H1 (cell line): ENCODE data around the gene NCKAP1. TPM values are rescaled to one million over a fixed set of nuclear protein-coding genes. Genes with fewer than 3 reads are reported as not detected.

Experiments
- CTCF ChIA-PET: fragments of 300-600 bp; sonication (Branson Sonifier 250); formaldehyde crosslinking; loops from one replicate; lab custom pipeline; 2021; ENCODE audit not compliant: partially characterized antibody; lab: Charles Lee
- POLR2A ChIA-PET: fragments of 300-600 bp; sonication (Branson Sonifier 250); formaldehyde crosslinking; loops from one replicate; lab custom pipeline; 2021; ENCODE audit warnings: inconsistent platforms; ENCODE audit not compliant: partially characterized antibody; lab: Charles Lee
- DNase-seq, 2 experiments: peaks; one replicate each; pipeline versions ENCODE4 v3.0.0 to v3.0.0-alpha.2; 2010 to 2022; ENCODE audit warnings: low spot score in 2 of 2, low read depth in 1 of 2, mixed read lengths in 1 of 2
- FAIRE-seq: peaks from 2 replicates; lab custom pipeline; 2011; peaks lifted over from hg19 to GRCh38; lab: Jason Lieb, UNC
- H2AFZ ChIP-seq: 2 replicates; pipeline ENCODE4 v1.8.1; 2012; ENCODE audit warnings: low read length, inconsistent platforms
- H2AK5ac ChIP-seq: 2 replicates; pipeline ENCODE4 v1.6.1; 2013; ENCODE audit warnings: low read depth, low read length
- H2BK120ac ChIP-seq: replicated peaks from 2 replicates; pipeline ENCODE3; 2013; ENCODE audit warnings: low read depth, low read length, inconsistent platforms
- H2BK12ac ChIP-seq: 2 replicates; pipeline ENCODE4 v1.6.1; 2013; ENCODE audit warnings: low read depth, low read length
- H2BK15ac ChIP-seq: 2 replicates; pipeline ENCODE4 v1.6.1; 2013; ENCODE audit warnings: low read length
- H2BK20ac ChIP-seq: 2 replicates; pipeline ENCODE4 v1.6.1; 2013; ENCODE audit warnings: low read length
- H2BK5ac ChIP-seq: 2 replicates; pipeline ENCODE4 v1.6.1; 2013; ENCODE audit warnings: low read depth, low read length
- H3K14ac ChIP-seq: 2 replicates; pipeline ENCODE4 v1.6.1; 2013; ENCODE audit warnings: inconsistent platforms; ENCODE audit not compliant: insufficient read length
- H3K18ac ChIP-seq: 2 replicates; pipeline ENCODE4 v1.6.1; 2013; ENCODE audit warnings: low read length; ENCODE audit errors: extremely low read depth
- H3K23ac ChIP-seq: 2 replicates; pipeline ENCODE4 v1.6.1; 2013; ENCODE audit warnings: inconsistent platforms; ENCODE audit not compliant: insufficient read length
- H3K23me2 ChIP-seq: 2 replicates; pipeline ENCODE4 v1.6.1; 2013; ENCODE audit warnings: low read depth, low read length
- H3K27ac ChIP-seq: 2 replicates; pipeline ENCODE4 v1.6.1; 2011; ENCODE audit warnings: low read depth, low read length, inconsistent platforms
- H3K27me3 ChIP-seq, 4 experiments: replicated peaks in 1 of 4; 1 replicate in 1 of 4; 2 replicates in 3 of 4; pipeline versions ENCODE4 v1.6.1 to v1.8.1; 2011 to 2013; ENCODE audit warnings: low read length in 3 of 4, mild to moderate bottlenecking in 3 of 4, inconsistent platforms in 2 of 4, mixed read lengths in 2 of 4, moderate library complexity in 1 of 4; ENCODE audit not compliant: control insufficient read depth in 3 of 4, insufficient read depth in 3 of 4; ENCODE audit errors: extremely low read depth in 1 of 4
- H3K36me3 ChIP-seq, 4 experiments: 2 replicates each; pipeline versions ENCODE4 v1.6.1 to v1.8.1; 2011 to 2013; ENCODE audit warnings: mild to moderate bottlenecking in 4 of 4, low read length in 3 of 4, moderate library complexity in 2 of 4, control low read depth in 1 of 4, inconsistent platforms in 1 of 4; ENCODE audit not compliant: insufficient read depth in 4 of 4, control insufficient read depth in 2 of 4
- H3K4ac ChIP-seq: replicated peaks from 2 replicates; pipeline ENCODE3; 2013; ENCODE audit warnings: low read length, low read depth, mixed read lengths, inconsistent platforms; ENCODE audit not compliant: insufficient read length
- H3K4me1 ChIP-seq, 4 experiments: replicated peaks in 1 of 4; 1 replicate in 1 of 4; 2 replicates in 3 of 4; pipeline versions ENCODE4 v1.6.1 to v1.8.1; 2011 to 2013; ENCODE audit warnings: low read length in 3 of 4, inconsistent platforms in 2 of 4, mixed read lengths in 1 of 4; ENCODE audit not compliant: insufficient read depth in 4 of 4, control insufficient read depth in 3 of 4
- H3K4me2 ChIP-seq, 2 experiments: 2 replicates each; pipeline versions ENCODE4 v1.6.1 to v1.8.1; 2011 to 2013; ENCODE audit warnings: low read depth in 2 of 2, low read length in 2 of 2, control low read depth in 1 of 2, inconsistent platforms in 1 of 2, mild to moderate bottlenecking in 1 of 2; ENCODE audit not compliant: insufficient read depth in 1 of 2
- H3K4me3 ChIP-seq, 4 experiments: fragments of 200-600, 300-600 bp in 1 of 4; sonication (generic), shearing (Covaris generic), sonication (Bioruptor Twin) in 1 of 4; 2 replicates each; pipeline versions ENCODE4 v1.5.1 to v1.8.1; 2011 to 2016; ENCODE audit warnings: low read length in 4 of 4, low read depth in 3 of 4, control low read depth in 2 of 4, inconsistent platforms in 2 of 4, mild to moderate bottlenecking in 2 of 4, mixed read lengths in 1 of 4, moderate library complexity in 1 of 4; ENCODE audit not compliant: insufficient read depth in 2 of 4; ENCODE audit errors: extremely low read depth in 1 of 4
- H3K56ac ChIP-seq: replicated peaks from 2 replicates; pipeline ENCODE3; 2013; ENCODE audit warnings: low read depth, mild to moderate bottlenecking, mixed read lengths, low read length, inconsistent platforms; ENCODE audit not compliant: insufficient read length
- H3K79me1 ChIP-seq: 2 replicates; pipeline ENCODE4 v1.6.1; 2013; ENCODE audit warnings: low read depth, low read length, control low read depth
- H3K79me2 ChIP-seq, 2 experiments: 2 replicates each; pipeline versions ENCODE4 v1.6.1 to v1.8.1; 2012 to 2013; ENCODE audit warnings: low read length in 2 of 2, mild to moderate bottlenecking in 2 of 2, inconsistent platforms in 1 of 2; ENCODE audit not compliant: insufficient read depth in 2 of 2, control insufficient read depth in 1 of 2
- H3K9ac ChIP-seq, 4 experiments: replicated peaks in 1 of 4; 1 replicate in 1 of 4; 2 replicates in 3 of 4; pipeline versions ENCODE4 v1.6.1 to v1.8.1; 2011 to 2013; ENCODE audit warnings: low read depth in 3 of 4, low read length in 3 of 4, control low read depth in 2 of 4, mild to moderate bottlenecking in 2 of 4, moderate library complexity in 2 of 4, inconsistent platforms in 1 of 4; ENCODE audit errors: extremely low read depth in 1 of 4
- H3K9me3 ChIP-seq, 2 experiments: 2 replicates each; pipeline versions ENCODE4 v1.6.1 to v1.8.1; 2012 to 2013; ENCODE audit warnings: mild to moderate bottlenecking in 2 of 2, moderate library complexity in 2 of 2, control low read depth in 1 of 2, inconsistent platforms in 1 of 2, low read depth in 1 of 2, low read length in 1 of 2, mixed read lengths in 1 of 2; ENCODE audit not compliant: insufficient read depth in 2 of 2
- H4K20me1 ChIP-seq, 2 experiments: replicated peaks in 1 of 2; 2 replicates each; pipeline versions ENCODE3 to v1.8.1; 2011 to 2013; ENCODE audit warnings: inconsistent platforms in 2 of 2, low read length in 2 of 2, mild to moderate bottlenecking in 1 of 2; ENCODE audit not compliant: insufficient read depth in 2 of 2, control insufficient read depth in 1 of 2
- H4K5ac ChIP-seq: 2 replicates; pipeline ENCODE4 v1.6.1; 2013; ENCODE audit warnings: low read length, low read depth, mixed read lengths, inconsistent platforms; ENCODE audit not compliant: insufficient read length
- H4K8ac ChIP-seq: 2 replicates; pipeline ENCODE4 v1.8.0; 2013; ENCODE audit warnings: mild to moderate bottlenecking, moderate library complexity, low read length, inconsistent platforms; ENCODE audit not compliant: insufficient read depth; ENCODE audit errors: extremely low read depth
- H4K91ac ChIP-seq: replicated peaks from 2 replicates; pipeline ENCODE3; 2013; ENCODE audit warnings: low read length, mixed read lengths, inconsistent platforms; ENCODE audit not compliant: insufficient read length
- BCL11A ChIP-seq, 2 experiments: IDR thresholded peaks; one replicate each; pipeline ENCODE4 v1.6.1; 2011; ENCODE audit warnings: low read depth in 2 of 2, low read length in 2 of 2, mild to moderate bottlenecking in 2 of 2
- EP300 ChIP-seq, 2 experiments: IDR thresholded peaks; 1 replicate in 1 of 2; 2 replicates in 1 of 2; pipeline ENCODE4 v1.6.1; 2011 to 2012; ENCODE audit warnings: low read depth in 2 of 2, low read length in 2 of 2, mild to moderate bottlenecking in 2 of 2, borderline replicate concordance in 1 of 2, inconsistent platforms in 1 of 2, moderate library complexity in 1 of 2
- POU5F1 ChIP-seq: IDR thresholded peaks from 2 replicates; pipeline ENCODE4 v1.6.1; 2011; ENCODE audit warnings: low read depth, mild to moderate bottlenecking, low read length, moderate library complexity
- RFX5 ChIP-seq: IDR thresholded peaks from 2 replicates; pipeline ENCODE4 v1.6.1; 2011; ENCODE audit warnings: low read depth, low read length, improper control_type of control experiment, borderline replicate concordance
- SP1 ChIP-seq: IDR thresholded peaks from 2 replicates; pipeline ENCODE4 v1.6.1; 2011; ENCODE audit warnings: low read depth, low read length
- SRF ChIP-seq: IDR thresholded peaks from 2 replicates; pipeline ENCODE4 v1.6.1; 2011; ENCODE audit warnings: mild to moderate bottlenecking, low read depth, low read length, moderate library complexity
- SUZ12 ChIP-seq: fragments of 200-600 bp; sonication (generic); IDR thresholded peaks from 2 replicates; pipeline ENCODE4 v1.6.1; 2012; ENCODE audit warnings: mild to moderate bottlenecking, inconsistent platforms, low read length, moderate library complexity, mixed read lengths
- YY1 ChIP-seq: IDR thresholded peaks from 2 replicates; pipeline ENCODE4 v1.6.1; 2011; ENCODE audit warnings: low read depth, mild to moderate bottlenecking, low read length
- WGBS, 2 experiments: shearing (Covaris generic) in 1 of 2; methylation state at CpG; one replicate each; pipeline versions ENCODE4 v1.1.6 to v1.1.7; 2013 to 2015; ENCODE audit warnings: low lambda C conversion rate in 2 of 2, mixed read lengths in 2 of 2, inconsistent platforms in 1 of 2, low coverage in 1 of 2, missing lambda C conversion rate in 1 of 2; ENCODE audit not compliant: insufficient replicate concordance in 2 of 2, insufficient coverage in 1 of 2, insufficient read length in 1 of 2; ENCODE audit errors: extremely low coverage in 1 of 2, missing lambda C conversion rate in 1 of 2; 5-methylcytosine and 5-hydroxymethylcytosine counted together
- polyA plus RNA-seq, 7 experiments: library from polyadenylated mRNA; depleted of rRNA in 3 of 7; stranded (reverse) in 5 of 7; unstranded in 2 of 7; fragments of >200 nt in 5 of 7; fragments of 200-250 nt in 2 of 7; gene quantifications; 1 replicate in 5 of 7; 2 replicates in 1 of 7; 4 replicates in 1 of 7; pipeline versions ENCODE4 v1.2.1 to v1.2.3, GENCODE V29; 2011 to 2013; ENCODE audit warnings: missing spikeins in 2 of 7, mixed read lengths in 2 of 7
- total RNA-seq: library from RNA; stranded (reverse); fragmentation: NEBNext Ultra II Directional; extraction: Animal tissue kit (Norgen Biotek cat#: 25700); gene quantifications from 2 replicates; pipeline ENCODE4 v1.2.1, GENCODE V29; 2021

NCKAP1 gene
- total and polyA plus RNA-seq, 2 of the 8 experiments (the other 6 are each of a cell fraction or from before 2014, with no cell fraction given), result 90.8 to 173 TPM

- H3K23ac ChIP-seq, result no peak overlapping the region
- H3K18ac ChIP-seq, result no peak overlapping the region
- FAIRE-seq, result no peak
- 0 out of 2 replicates have a peak, but pooled peaks cover under 1% of the 10 kb centered on the region for H3K79me1 ChIP-seq
- no peak overlapping the region for H3K56ac ChIP-seq
- no peak overlapping the region for H2AFZ ChIP-seq
- H2BK120ac ChIP-seq, result no peak overlapping the region
- DNase-seq, result no peak
- no peak overlapping the region for H4K8ac ChIP-seq
- no peak overlapping the region for H3K27ac ChIP-seq
- no peak overlapping the region for H3K4me2 ChIP-seq
- CTCF ChIA-PET, result no interaction called here
- no peak overlapping the region for H4K91ac ChIP-seq
- H2AK5ac ChIP-seq, result no peak overlapping the region
- H2BK12ac ChIP-seq, result no peak overlapping the region
- H4K20me1 ChIP-seq, result no peaks in the 10 kb centered on the region
- H3K79me2 ChIP-seq, result no peaks in the 10 kb centered on the region
- H3K4me1 ChIP-seq, result no peaks in the 10 kb centered on the region
- no peak overlapping the region for H3K4me3 ChIP-seq
- no peaks in the 10 kb centered on the region for H3K23me2 ChIP-seq
- 97% methylated on average over 3 of the region's 3 CpGs; no CpG with 5 or more reads in 1 of the 2 experiments for WGBS, 2 experiments
- no peak overlapping the region for H2BK20ac ChIP-seq
- no peak overlapping the region for H3K4ac ChIP-seq
- no peaks in the 10 kb centered on the region for H3K27me3 ChIP-seq
- no peak for TF ChIP-seq RFX5
- TF ChIP-seq EP300 (IDR thresholded peaks at IDR 0.05; ENCODE audit: borderline replicate concordance in 1 of 2, low read depth in 2 of 2, low read length in 2 of 2), result no peak
- TF ChIP-seq SP1, result no peak
- TF ChIP-seq SRF, result no peak
- no peak for TF ChIP-seq YY1
- no peak for TF ChIP-seq BCL11A (IDR thresholded peaks at IDR 0.05; ENCODE audit: low read depth in 2 of 2, low read length in 2 of 2)
- no peak for TF ChIP-seq POU5F1
- TF ChIP-seq SUZ12, result no peak
- POLR2A ChIA-PET, result no interaction called here
- no peaks in the 10 kb centered on the region for H3K9me3 ChIP-seq
- H4K5ac ChIP-seq, result no peak overlapping the region
- peaks cover 0 to 67% (median 21%) of the 10 kb centered on the region in 4 experiments; a peak in 5 of 8 replicates for H3K36me3 ChIP-seq
- no peak overlapping the region for H3K9ac ChIP-seq
- H2BK15ac ChIP-seq, result no peak overlapping the region
- no peak overlapping the region for H2BK5ac ChIP-seq
- no peak overlapping the region for H3K14ac ChIP-seq
Observed at GRCh38 chr2:182951948-182952663, 86.2 kb downstream of the NCKAP1 start.
